ENCODE measurements around the gene API5.

API5 gene

GRCh38 chr11:43358801-43359421 is 47.1 kb downstream of the API5 start, which contains the start of gene TTC17:
TTC17 (plus strand) TSS chr11:43358920; CDS start chr11:43358955, 35 bp downstream.
- peak; percentile 78 for DNase-seq (ENCODE audit: low read depth)
- H3K4me3 ChIP-seq (ENCODE audit: low read depth, low read length) = peak within 1 kb of the TSS; percentile 83
- TF ChIP-seq, protein P1, sequence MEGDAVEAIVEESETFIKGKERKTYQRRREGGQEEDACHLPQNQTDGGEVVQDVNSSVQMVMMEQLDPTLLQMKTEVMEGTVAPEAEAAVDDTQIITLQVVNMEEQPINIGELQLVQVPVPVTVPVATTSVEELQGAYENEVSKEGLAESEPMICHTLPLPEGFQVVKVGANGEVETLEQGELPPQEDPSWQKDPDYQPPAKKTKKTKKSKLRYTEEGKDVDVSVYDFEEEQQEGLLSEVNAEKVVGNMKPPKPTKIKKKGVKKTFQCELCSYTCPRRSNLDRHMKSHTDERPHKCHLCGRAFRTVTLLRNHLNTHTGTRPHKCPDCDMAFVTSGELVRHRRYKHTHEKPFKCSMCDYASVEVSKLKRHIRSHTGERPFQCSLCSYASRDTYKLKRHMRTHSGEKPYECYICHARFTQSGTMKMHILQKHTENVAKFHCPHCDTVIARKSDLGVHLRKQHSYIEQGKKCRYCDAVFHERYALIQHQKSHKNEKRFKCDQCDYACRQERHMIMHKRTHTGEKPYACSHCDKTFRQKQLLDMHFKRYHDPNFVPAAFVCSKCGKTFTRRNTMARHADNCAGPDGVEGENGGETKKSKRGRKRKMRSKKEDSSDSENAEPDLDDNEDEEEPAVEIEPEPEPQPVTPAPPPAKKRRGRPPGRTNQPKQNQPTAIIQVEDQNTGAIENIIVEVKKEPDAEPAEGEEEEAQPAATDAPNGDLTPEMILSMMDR (IDR thresholded peaks at IDR 0.05; ENCODE audit: low read depth, low read length, missing control alignments) = no peak
- in situ Hi-C loops (cut with HindIII; ENCODE audit: low sequenced_read_pairs) = no loop called here

- in situ Hi-C loops (cut with HindIII; ENCODE audit: low sequenced_read_pairs) = no loop called here
- peak overlapping the region; percentile 83 for H3K4me3 ChIP-seq (ENCODE audit: low read depth, low read length)
- TF ChIP-seq, protein P1 (IDR thresholded peaks at IDR 0.05; ENCODE audit: low read depth, low read length, missing control alignments) = no peak
- DNase-seq (ENCODE audit: low read depth) = no peak
Observed at GRCh38 chr11:43359422-43359818, 47.6 kb downstream of the API5 start.

- TF ChIP-seq, protein P1 (IDR thresholded peaks at IDR 0.05; ENCODE audit: low read depth, low read length, missing control alignments) = no peak
- no peak overlapping the region for H3K4me3 ChIP-seq (ENCODE audit: low read depth, low read length)
- in situ Hi-C loops (cut with HindIII; ENCODE audit: low sequenced_read_pairs) = no loop called here
Observed at GRCh38 chr11:43360361-43361032, 48.7 kb downstream of the API5 start.

DNA sequence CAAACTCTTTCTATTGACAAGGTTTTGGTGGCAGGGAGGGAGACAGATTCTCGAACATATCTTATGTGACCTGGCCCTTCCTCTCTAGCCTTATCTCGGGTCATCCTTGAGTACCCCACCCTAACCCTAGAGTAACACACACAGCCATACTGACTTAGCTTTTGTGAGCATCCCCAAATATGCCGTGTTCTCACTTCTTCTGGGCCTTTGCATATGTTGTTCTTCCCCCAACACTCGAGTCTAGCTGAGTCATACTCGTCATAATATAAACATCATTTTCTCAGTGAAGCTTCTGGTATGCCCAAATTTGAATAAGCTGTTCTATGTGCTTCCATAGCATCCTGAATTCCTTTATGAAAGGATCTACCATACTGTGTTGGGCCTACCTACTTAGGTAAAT is 54.9 kb downstream of the API5 start:
- in situ Hi-C loops (cut with HindIII; ENCODE audit: low sequenced_read_pairs) = no loop called here
- no peak for DNase-seq (ENCODE audit: low read depth)
- TF ChIP-seq, protein P1 (IDR thresholded peaks at IDR 0.05; ENCODE audit: low read depth, low read length, missing control alignments) = no peak
- H3K4me3 ChIP-seq (ENCODE audit: low read depth, low read length) = no peak overlapping the region

More at GRCh38 chr11:43360361-43361032, 48.7 kb downstream of the API5 start:
- DNase-seq (ENCODE audit: low read depth) = no peak

DNA sequence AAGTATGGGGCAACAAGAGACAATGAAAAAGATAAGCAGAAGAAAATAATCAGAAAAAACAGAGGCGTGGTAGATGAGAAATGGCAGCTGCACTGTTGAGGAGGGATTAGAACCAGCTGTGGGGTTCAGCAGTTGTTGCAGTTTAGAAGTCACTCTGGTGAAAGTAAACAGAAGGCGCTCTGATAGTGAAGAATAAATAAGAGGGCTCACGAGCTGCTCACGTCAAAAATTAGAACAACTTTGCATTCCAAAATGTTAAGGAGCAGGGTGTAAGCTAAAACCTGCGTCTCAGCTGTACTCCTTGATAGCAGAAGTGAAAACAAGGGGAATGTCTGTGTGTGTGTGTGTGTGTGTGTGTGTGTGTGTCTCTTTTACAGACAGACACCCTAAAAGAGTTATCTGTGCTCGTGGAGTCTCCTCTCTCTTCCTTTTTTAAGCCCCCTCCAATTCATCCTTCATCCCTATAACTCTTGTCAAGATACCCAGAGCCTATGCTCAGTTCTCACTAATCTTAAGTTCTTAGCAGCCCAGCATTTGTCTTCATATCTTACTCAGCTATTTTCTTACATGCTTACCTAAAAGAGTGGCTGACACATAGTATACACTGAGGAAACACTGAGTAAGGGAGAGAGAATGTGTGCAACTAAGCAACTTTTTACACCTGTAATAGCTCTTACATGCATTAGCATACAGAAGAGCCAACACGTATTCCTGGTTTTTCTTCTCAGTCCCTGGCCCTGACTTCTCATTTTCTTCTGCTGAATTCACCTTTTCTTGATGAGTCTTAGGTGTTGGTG is 55.8 kb downstream of the API5 start:
- TF ChIP-seq, protein P1 (IDR thresholded peaks at IDR 0.05; ENCODE audit: low read depth, low read length, missing control alignments) = no peak
- DNase-seq (ENCODE audit: low read depth) = no peak
- H3K4me3 ChIP-seq (ENCODE audit: low read depth, low read length) = no peak overlapping the region
- in situ Hi-C loops (cut with HindIII; ENCODE audit: low sequenced_read_pairs) = no loop called here

GRCh38 chr11:43376065-43376464 is 64.3 kb downstream of the API5 start:
- DNase-seq (ENCODE audit: low read depth) = no peak
- TF ChIP-seq, protein P1 (IDR thresholded peaks at IDR 0.05; ENCODE audit: low read depth, low read length, missing control alignments) = no peak
- in situ Hi-C loops (cut with HindIII; ENCODE audit: low sequenced_read_pairs) = no loop called here
- no peak overlapping the region for H3K4me3 ChIP-seq (ENCODE audit: low read depth, low read length)
